Glutamatergic neuron (in vitro differentiated cells): ENCODE results near the gene ILK. TPM values are rescaled to one million over a fixed set of nuclear protein-coding genes. Genes with fewer than 3 reads are reported as not detected.

ENCODE experiments used
- DNase-seq: peaks from one replicate; pipeline ENCODE4 v3.0.0; 2022
- H3K27ac Mint-ChIP-seq: one replicate; pipeline ENCODE4 v1.8.0; 2020; ENCODE audit warnings: mild to moderate bottlenecking, mixed read lengths, inconsistent platforms; ENCODE audit not compliant: unreplicated experiment
- H3K27me3 Mint-ChIP-seq: one replicate; pipeline ENCODE4 v1.8.0; 2020; ENCODE audit warnings: mild to moderate bottlenecking, moderate library complexity, mixed read lengths, inconsistent platforms; ENCODE audit not compliant: unreplicated experiment
- H3K36me3 Mint-ChIP-seq: one replicate; pipeline ENCODE4 v1.8.0; 2020; ENCODE audit warnings: mild to moderate bottlenecking, mixed read lengths, inconsistent platforms; ENCODE audit not compliant: unreplicated experiment
- H3K4me1 Mint-ChIP-seq: one replicate; pipeline ENCODE4 v1.8.0; 2020; ENCODE audit warnings: mild to moderate bottlenecking, low read depth, mixed read lengths, inconsistent platforms; ENCODE audit not compliant: unreplicated experiment
- H3K4me3 Mint-ChIP-seq: one replicate; pipeline ENCODE4 v1.8.0; 2020; ENCODE audit warnings: mild to moderate bottlenecking, mixed read lengths, inconsistent platforms; ENCODE audit not compliant: unreplicated experiment
- H3K9me3 Mint-ChIP-seq: one replicate; pipeline ENCODE4 v1.8.0; 2020; ENCODE audit warnings: mild to moderate bottlenecking, moderate library complexity, mixed read lengths, inconsistent platforms; ENCODE audit not compliant: unreplicated experiment
- CTCF ChIP-seq: fragments of 200-600 bp; sonication (generic); IDR thresholded peaks from one replicate; pipeline ENCODE4 v1.5.0; 2021; ENCODE audit not compliant: partially characterized antibody, unreplicated experiment
- total RNA-seq: library from RNA; stranded (reverse); fragmentation: NEBNext Ultra II Directional; extraction: Animal tissue kit (Norgen Biotek cat#: 25700); gene quantifications from one replicate; pipeline ENCODE4 v1.2.1, GENCODE V29; 2021; ENCODE audit not compliant: unreplicated experiment

The ILK gene
- total RNA-seq, 1 donor from 2014 or later = 168 TPM

- no peak for DNase-seq
- Mint-ChIP-seq H3K4me3 (no peak overlapping the region), H3K4me1 (no peaks in the 10 kb centered on the region), H3K36me3 (no peaks in the 10 kb centered on the region), H3K27ac (no peak overlapping the region), H3K9me3 (no peaks in the 10 kb centered on the region), H3K27me3 (peaks cover 2% of the 10 kb centered on the region)
- no peak for TF ChIP-seq CTCF
Measured at GRCh38 chr11:6616596-6617250, 13.1 kb downstream of the ILK start.

GRCh38 chr11:6617315-6617781, 13.8 kb downstream of the ILK start:
- no peak overlapping the region for H3K4me3 Mint-ChIP-seq
- no peaks in the 10 kb centered on the region for H3K4me1 Mint-ChIP-seq
- H3K9me3 Mint-ChIP-seq = no peaks in the 10 kb centered on the region
- no peak for TF ChIP-seq CTCF
- no peak for DNase-seq
- no peaks in the 10 kb centered on the region for H3K36me3 Mint-ChIP-seq
- peaks cover 2% of the 10 kb centered on the region for H3K27me3 Mint-ChIP-seq
- H3K27ac Mint-ChIP-seq = no peak overlapping the region

GRCh38 chr11:6618117-6619003, 14.8 kb downstream of the ILK start:
- no peak for DNase-seq
- Mint-ChIP-seq H3K4me3 (no peak overlapping the region), H3K36me3 (no peaks in the 10 kb centered on the region), H3K27ac (no peak overlapping the region), H3K4me1 (no peaks in the 10 kb centered on the region), H3K27me3 (peaks cover 2% of the 10 kb centered on the region), H3K9me3 (no peaks in the 10 kb centered on the region)
- no peak for TF ChIP-seq CTCF

GRCh38 chr11:6619004-6619745, 15.6 kb downstream of the ILK start, which contains the start of gene TPP1:
TPP1 (minus strand) TSS chr11:6619422; CDS start chr11:6619400, 22 bp downstream.
- no peak for TF ChIP-seq CTCF
- Mint-ChIP-seq H3K4me3 (no peak within 1 kb of the TSS), H3K27ac (no peak within 1 kb of the TSS), H3K4me1 (no peaks in the 10 kb centered on the region), H3K36me3 (peaks cover 2% of the 10 kb centered on the region), H3K9me3 (no peaks in the 10 kb centered on the region), H3K27me3 (peaks cover 2% of the 10 kb centered on the region)
- DNase-seq = peak; percentile 88
